Stimulated activated CD4-positive, alpha-beta T cell treated with anti-CD3 and anti-CD28 coated beads, Interleukin-12 subunit alpha, Interleukin-12 subunit beta, amount 100 ng/mL, for 24 hours (primary cell): Measurements from ENCODE around the gene EFNA5.

Experiments
- DNase-seq, 2 experiments: peaks; one replicate each; pipeline ENCODE4 v3.0.0-alpha.2; 2020; ENCODE audit warnings: low read depth in 2 of 2

Gene EFNA5

DNA sequence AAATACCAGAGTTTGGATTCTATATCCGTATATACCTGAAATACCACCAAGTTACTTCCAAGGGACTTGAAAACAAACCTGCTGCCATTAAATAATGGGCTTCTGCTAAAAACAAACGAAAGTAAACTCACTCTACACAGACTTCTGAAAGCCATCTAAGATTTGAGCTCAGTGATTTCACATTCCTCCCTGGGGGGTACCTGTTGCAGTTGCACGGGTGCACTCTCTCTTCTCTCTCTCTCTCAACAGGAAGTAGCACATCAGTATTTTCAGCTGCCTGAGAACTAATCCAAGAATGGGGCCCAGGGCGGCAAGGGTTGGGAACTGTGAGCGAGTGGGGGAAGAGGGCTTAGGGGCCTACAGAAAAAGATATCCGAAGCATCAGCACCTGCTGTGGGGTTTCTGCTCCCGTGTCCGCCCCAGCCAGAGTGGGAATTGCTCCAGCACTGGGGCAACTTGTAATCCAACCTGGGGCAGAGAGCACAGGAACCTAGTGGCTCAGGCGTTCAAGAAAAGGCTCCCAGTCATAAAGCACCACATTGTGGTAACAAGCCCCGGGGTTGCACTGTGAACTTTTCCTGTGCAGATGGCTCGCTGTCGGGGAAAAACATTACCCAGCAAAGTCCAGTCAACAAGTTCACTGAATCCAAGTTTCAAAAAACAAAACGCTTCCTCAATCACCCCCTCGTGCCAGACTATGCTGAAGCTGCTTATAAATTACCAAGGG, 99.8 kb downstream of the EFNA5 start:
- DNase-seq, result no peak

GRCh38 chr5:107570181-107570580, 100.6 kb downstream of the EFNA5 start:
- no peak for DNase-seq

- no peak for DNase-seq
These were observed 102.7 kb downstream of the EFNA5 start for GRCh38 chr5:107567901-107568671.

- DNase-seq, result no peak
These were observed 103.8 kb downstream of the EFNA5 start for GRCh38 chr5:107566986-107567385.

- no peak for DNase-seq
These were observed 104.7 kb downstream of the EFNA5 start for GRCh38 chr5:107565791-107566767.

GRCh38 chr5:107564931-107565372, 105.8 kb downstream of the EFNA5 start:
- DNase-seq, result no peak

DNA sequence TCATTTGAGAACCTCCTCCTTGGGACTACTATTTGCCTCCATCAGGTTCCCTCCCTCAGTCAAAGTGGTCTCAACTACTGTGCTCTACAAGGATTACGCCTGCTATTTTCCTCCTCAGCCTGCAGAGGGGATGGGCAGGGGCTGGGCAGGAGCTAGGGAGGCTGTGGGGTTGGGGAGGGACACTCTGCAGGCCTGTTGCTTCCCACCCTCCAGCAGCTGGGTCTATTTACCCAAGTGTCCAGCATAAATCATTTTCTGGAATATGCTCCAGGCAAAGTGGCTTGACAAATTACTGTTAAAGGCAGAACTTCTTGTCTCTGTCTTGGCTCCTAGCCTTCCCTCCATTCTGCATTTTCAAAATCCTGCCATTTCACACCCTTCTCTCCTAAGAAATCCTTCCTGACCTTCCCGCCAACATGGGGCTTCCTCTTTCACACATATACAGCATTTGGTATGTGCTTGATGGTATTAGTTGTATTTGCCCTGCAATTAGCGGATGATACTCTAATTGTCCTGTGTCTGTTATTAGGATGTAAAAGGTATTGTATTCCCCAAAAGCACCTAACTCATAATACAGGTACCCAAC, 106.7 kb downstream of the EFNA5 start:
- DNase-seq, result no peak

DNA sequence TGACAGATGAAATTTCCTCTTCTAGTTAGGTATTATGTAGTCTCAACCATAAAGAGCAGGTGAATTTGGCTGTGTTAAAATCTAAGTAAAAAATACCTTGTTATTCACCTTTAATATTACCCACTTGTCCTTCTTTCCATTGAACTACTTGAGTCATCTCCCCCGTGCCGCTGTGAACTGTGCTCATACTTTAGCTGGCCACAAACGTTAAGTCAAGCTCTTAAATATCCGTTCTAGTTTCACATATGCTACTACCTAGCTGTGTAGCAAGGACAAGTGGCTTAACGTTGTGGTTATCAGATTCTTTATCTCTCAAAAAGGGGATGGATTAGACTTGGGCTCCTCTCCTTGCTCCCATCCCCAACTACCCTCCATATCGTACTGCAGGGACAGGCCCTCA, 110.4 kb downstream of the EFNA5 start:
- no peak for DNase-seq

- no peak for DNase-seq
These were observed 111.8 kb downstream of the EFNA5 start for GRCh38 chr5:107558823-107559375.

DNA sequence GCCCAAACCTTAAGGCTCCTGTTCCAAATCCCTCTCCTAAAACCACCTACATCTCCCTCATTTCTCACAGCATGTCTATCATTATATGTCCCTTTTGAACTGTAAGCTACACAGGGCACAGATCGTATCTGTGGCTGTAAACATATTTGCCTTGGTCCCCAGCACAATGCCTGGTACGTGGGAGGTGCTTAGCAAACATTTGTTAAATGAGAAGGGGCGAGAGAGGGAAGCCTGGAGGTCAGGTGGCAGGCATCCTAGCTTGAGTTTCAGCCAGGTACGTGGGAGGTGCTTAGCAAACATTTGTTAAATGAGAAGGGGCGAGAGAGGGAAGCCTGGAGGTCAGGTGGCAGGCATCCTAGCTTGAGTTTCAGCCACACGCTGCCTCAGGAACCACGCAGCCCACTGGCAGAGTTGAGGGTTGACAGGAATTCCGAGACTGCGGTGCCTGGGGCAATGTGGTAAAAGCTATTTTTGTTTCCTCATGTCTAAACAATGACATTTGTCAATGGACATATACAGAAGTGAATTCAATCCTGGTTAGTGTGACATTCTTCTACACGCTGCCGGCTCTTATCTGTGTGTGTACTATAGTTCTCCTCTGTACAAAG, 113.6 kb downstream of the EFNA5 start:
- no peak for DNase-seq

DNA sequence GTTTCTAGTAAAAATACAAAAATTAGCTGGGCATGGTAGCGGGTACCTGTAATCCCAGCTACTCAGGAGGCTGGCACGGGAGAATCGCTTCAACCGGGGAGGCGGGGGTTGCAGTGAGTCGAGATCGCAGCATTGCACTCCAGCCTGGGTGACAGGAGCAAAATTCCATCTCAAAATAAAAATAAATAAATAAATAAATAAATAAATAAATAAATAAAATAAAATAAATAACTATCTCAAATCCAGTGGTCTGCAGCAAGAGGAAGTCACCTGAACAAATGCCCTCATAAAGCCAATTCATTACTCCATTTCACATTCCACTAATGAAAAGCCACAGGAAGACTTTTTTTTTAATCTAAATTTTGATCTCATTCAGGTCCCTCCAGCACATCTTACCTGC, 114.2 kb downstream of the EFNA5 start:
- DNase-seq, result no peak

DNA sequence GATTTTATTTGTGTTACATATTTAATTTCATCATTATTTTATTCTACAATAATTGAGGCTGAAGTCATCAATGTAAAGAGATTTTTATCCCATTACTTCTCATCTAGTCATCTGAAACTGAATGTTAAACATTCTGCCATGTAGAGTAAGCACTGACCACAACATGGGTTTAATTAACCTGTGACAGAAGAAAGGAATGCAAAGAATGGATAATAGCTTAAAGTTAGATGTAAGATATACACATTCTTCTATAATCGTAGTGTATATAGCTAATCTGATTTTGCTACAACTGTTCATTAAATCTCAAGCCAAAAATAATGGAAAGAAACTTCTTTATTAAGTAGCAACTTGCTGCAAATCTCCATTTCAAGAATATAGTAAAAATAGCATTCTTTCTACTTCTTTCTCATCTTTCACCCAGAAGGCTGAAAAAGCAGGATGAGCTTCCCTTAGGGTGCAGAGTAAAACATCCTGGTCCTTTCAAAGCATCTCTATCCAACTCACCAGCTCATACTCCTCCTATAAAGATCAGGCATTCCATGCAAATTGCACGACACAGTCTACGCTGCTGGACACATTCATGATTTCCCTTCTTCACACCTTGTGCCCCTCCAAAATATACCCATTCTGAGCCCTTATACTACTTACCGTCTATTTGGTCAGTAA, 115.2 kb downstream of the EFNA5 start:
- DNase-seq, result no peak

- no peak for DNase-seq
These were observed 115.8 kb downstream of the EFNA5 start for GRCh38 chr5:107554776-107555424.

- no peak for DNase-seq
These were observed 117.6 kb downstream of the EFNA5 start for GRCh38 chr5:107553117-107553555.

DNA sequence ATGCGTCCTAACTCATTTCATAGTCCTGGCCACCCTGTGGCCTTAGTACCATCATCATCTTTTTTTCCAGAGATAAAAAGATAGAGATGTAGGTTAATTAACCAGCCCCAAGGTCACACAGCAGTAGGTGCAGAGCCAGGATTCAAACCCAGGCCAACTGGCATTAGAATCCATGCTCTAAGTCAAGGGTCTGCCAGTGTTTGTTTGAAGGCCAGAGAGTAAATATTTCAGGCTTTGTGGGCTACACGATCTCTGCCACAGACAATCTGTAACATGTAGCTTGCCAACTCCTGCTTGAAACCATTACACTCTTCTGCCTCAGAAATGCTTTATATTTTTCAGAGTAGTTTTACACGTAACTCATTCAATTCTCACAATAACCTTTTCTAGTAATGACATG, 119.6 kb downstream of the EFNA5 start:
- DNase-seq, result no peak

DNA sequence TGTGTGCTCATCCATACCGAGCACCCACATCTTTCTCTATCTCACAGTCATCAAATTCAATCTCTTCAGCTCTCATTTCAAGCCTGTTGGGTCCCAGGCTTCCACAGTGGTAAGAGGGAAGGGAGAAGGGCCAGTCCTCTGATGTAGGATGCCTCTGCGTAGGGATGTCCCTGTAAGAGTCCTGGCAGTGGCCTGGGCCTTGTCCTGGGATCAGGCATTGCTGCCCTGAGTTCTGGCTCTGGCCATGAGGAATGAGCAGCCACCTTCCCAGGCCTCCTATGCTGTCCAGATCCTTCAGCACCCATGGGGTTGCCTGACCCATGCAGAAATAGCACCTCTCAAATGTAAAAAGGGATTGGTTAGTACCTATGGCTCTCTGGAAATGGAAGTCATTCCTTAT, 121.2 kb downstream of the EFNA5 start:
- no peak for DNase-seq

- DNase-seq, result no peak
These were observed 122.3 kb downstream of the EFNA5 start for GRCh38 chr5:107548477-107548876.

DNA sequence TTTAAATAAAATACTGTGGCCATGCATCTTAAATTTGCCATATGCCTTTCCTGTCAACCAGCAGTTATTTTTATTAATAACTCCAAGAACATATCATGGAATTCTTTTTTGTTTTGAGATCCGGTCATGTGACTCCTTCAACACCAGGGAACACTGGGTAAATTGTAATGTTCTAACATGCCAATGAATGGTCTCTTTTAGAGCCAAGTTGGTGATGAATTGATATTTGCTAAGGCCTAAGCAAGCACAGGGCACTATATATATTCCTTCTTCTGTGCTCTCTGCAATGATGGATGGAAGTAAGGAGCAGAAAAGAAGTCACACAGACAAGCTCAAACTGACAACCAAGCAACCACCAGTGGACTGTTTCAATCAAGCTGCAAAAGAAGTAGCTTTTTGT, 124.0 kb downstream of the EFNA5 start:
- no peak for DNase-seq

- no peak for DNase-seq
These were observed 125.3 kb downstream of the EFNA5 start for GRCh38 chr5:107545486-107545885.

DNA sequence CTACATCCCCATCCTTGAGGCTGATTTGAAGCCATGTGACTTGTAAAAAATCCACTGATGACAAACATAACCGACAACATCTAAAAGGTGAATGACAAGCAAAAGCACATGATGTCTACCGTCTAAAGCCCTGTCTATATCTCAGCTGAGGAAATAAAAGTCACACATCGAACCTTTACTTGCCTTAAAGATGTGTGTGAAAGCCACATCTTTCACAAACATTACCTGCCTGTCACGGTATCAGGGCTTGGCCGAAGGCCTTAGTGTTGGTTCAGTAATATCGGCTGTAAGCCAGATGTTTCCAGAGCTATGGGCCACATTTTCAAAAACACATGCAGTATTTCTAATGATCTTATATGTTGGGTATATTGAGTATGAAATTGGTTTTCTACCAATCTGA, 125.8 kb downstream of the EFNA5 start:
- DNase-seq, result no peak
